ENCODE data around the gene KDM4C. TPM values are rescaled to one million over a fixed set of nuclear protein-coding genes. Genes with fewer than 3 reads are reported as not detected.

The KDM4C gene
- total and polyA plus RNA-seq, 2 of the 13 experiments (the other 11 are each of a cell fraction or from before 2014, with no cell fraction given): 19.4 to 23.6 TPM

- 97% methylated on average over 8 of the region's 8 CpGs for WGBS (ENCODE audit: low lambda C conversion rate)
- FAIRE-seq: no peak
Measured at GRCh38 chr9:7145361-7146069, 387.7 kb downstream of the KDM4C start.

More at GRCh38 chr9:7145361-7146069, 387.7 kb downstream of the KDM4C start:
- no peaks in the 10 kb centered on the region for H3K4me1 ChIP-seq (ENCODE audit: insufficient read depth, low read length)
- H3K4me3 ChIP-seq (replicated peaks in 1 of 3; ENCODE audit: insufficient read depth in 1 of 3, low read depth in 2 of 3, low read length in 3 of 3): no peak overlapping the region
- no TSS peak for BruUV-seq (replicated peaks)
- H3K9ac ChIP-seq (ENCODE audit: insufficient read depth, low read depth, low read length): no peak overlapping the region
- H3K36me3 ChIP-seq (replicated peaks in 1 of 2; ENCODE audit: control insufficient read depth in 1 of 2, insufficient read depth in 2 of 2, low read length in 2 of 2): peaks cover 2 to 8% of the 10 kb centered on the region in 2 experiments; a peak in 3 of 5 replicates
- CTCF ChIA-PET (ENCODE audit: low intra/inter-chr PET ratio, low total read pairs): no interaction called here
- intact Hi-C loops (cut with micrococcal nuclease; ENCODE audit: unreplicated experiment) (no loop called here), in situ Hi-C loops (cut with HindIII; ENCODE audit: extremely low pct_ligation_motif_present, low pct_unique_long_range_greater_than_20kb) (no loop called here)
- no peak overlapping the region for H3K27ac ChIP-seq (ENCODE audit: extremely low read length, insufficient read depth, low read length)
- no peak overlapping the region for H2AFZ ChIP-seq (ENCODE audit: low read length)
- no peaks in the 10 kb centered on the region for H3K9me3 ChIP-seq (ENCODE audit: low read length)
- no peaks in the 10 kb centered on the region for H3K27me3 ChIP-seq (ENCODE audit: control insufficient read depth in 1 of 2, insufficient read depth in 2 of 2, low read length in 2 of 2)
- TF ChIP-seq NR1H2 (CRISPR knock-in tag; IDR thresholded peaks at IDR 0.05; ENCODE audit: borderline replicate concordance, low read depth) (no peak), ZNF33B (CRISPR knock-in tag; IDR thresholded peaks at IDR 0.05) (no peak), SNAPC5 (CRISPR knock-in tag; IDR thresholded peaks at IDR 0.05; ENCODE audit: borderline replicate concordance) (no peak), NFATC3 (CRISPR knock-in tag; IDR thresholded peaks at IDR 0.05) (no peak), ZNF234 (CRISPR knock-in tag; conservative IDR thresholded peaks at IDR 0.05) (no peak), EEA1 (CRISPR knock-in tag; IDR thresholded peaks at IDR 0.05; ENCODE audit: borderline replicate concordance) (no peak), ERF (CRISPR knock-in tag; IDR thresholded peaks at IDR 0.05) (no peak), DBP (CRISPR knock-in tag; IDR thresholded peaks at IDR 0.05; ENCODE audit: not compliant biosample characterization) (no peak), PRDM15 (CRISPR knock-in tag; IDR thresholded peaks at IDR 0.05) (no peak)
- POLR2A ChIA-PET: no interaction called here
- DNase-seq (ENCODE audit: low spot score) (no peak), ATAC-seq (no peak)
- H4K20me1 ChIP-seq (ENCODE audit: insufficient read depth, low read length): no peaks in the 10 kb centered on the region
- H3K4me2 ChIP-seq (ENCODE audit: low read depth, low read length): no peak overlapping the region
- no peaks in the 10 kb centered on the region for H3K79me2 ChIP-seq (ENCODE audit: insufficient read depth, low read length)
